HG03066 (cell line): ENCODE measurements around the gene SPATS2.
"Not testable (repeated sequence)": the region's sequence is repeated elsewhere in the genome, so short reads cannot be mapped to it uniquely, and the experiment has no call there.

Source experiments
- ATAC-seq: cut with Tn5 transposase; IDR thresholded peaks from one replicate; pipeline ENCODE4 v1.9.1; 2021; ENCODE audit warnings: low read depth; ENCODE audit not compliant: unreplicated experiment

SPATS2 gene

DNA sequence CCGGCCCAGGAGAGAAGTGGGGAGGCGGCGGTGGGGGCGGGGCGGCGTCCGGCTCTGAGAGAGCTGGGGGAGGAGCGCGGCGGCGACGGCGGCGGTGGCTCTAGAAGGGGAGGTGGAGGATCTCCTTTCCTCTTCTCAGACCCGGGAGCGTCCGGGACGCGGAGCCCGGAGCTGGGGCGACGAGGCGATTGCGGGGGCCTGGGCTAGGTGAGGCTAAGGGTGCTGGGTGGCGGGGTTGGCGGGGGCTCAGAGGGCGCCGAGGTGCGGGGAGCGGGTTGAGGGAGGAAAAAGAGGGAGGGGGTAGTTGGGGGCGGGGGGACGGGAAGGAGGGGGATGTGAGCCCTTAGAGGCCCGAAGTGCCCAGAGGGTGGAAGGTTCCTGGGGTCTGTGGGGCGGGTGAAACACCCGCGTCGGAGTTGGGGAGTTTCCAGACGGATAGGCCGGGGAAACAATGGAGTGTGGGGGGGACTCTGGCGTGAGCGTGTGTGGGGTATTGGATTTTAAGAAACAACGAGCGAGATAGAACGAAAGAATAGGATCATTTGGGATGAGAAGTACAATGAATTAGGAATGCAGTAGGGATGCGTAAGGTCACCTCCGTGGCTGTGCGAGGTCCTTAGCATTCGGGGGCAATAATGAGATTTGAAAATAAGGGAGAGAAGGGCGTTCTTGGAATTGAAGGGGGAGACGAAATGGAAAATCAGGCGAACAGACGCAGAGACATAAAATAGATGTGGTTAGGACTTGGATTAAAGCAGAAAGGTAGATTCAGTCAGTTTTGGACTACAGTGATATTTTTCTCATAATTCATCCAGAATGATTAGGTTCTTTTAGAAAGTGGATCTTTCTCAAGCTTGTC, at the start of gene SPATS2:
SPATS2 (plus strand) TSS at position 82 of the 859 bp plus-strand sequence. CDS start 93,551 bp downstream, outside the sequence.
- ATAC-seq = no peak

DNA sequence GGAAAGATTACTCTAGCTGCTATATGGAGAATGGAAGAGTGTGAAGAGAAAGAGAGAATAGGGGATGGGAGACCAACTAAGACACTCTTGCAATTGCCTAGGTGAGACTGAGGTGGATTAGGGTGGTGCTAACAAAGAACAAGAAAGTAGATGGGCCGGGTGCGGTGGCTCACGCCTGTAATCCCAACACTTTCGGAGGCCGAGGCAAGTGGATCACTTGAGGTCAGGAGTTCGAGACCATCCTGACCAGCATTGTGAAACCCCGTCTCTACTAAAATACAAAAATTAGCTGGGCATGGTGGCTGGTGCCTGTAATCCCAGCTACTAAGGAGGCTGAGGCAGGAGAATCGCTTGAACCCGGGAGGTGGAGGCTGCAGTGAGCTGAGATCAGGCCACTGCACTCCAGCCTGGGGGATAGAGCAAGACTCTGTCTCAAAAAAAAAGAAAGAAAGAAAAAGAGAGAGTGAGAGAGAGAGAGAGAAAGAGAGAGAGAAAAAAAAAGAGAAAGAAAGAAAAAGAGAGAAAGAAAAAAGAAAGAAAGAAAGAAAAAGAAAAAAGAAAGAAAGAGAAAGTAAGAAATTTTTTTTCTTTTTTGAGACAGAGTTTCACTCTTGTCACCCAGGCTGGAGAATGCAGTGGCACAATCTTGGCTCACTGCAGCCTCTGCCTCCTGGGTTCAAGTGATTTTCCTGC, 46.7 kb upstream of the SPATS2 start:
- ATAC-seq = not testable (repeated sequence)

DNA sequence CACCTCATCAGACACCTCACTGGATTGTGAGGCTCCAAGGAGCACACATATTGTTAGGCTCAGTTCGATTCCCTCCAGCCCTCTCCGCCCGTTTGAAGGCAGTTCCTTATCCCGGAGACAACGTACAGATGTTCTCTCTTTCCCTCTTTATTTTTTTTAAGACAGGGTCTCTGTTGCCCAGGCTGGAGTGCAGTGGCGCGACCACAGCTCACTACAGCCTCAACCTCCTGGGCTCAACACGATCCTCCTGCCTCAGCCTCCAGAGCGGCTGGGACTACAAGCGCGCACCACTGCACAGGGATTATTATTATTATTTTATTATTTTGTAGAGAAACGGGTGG, 44.9 kb upstream of the SPATS2 start:
- ATAC-seq = no peak

DNA sequence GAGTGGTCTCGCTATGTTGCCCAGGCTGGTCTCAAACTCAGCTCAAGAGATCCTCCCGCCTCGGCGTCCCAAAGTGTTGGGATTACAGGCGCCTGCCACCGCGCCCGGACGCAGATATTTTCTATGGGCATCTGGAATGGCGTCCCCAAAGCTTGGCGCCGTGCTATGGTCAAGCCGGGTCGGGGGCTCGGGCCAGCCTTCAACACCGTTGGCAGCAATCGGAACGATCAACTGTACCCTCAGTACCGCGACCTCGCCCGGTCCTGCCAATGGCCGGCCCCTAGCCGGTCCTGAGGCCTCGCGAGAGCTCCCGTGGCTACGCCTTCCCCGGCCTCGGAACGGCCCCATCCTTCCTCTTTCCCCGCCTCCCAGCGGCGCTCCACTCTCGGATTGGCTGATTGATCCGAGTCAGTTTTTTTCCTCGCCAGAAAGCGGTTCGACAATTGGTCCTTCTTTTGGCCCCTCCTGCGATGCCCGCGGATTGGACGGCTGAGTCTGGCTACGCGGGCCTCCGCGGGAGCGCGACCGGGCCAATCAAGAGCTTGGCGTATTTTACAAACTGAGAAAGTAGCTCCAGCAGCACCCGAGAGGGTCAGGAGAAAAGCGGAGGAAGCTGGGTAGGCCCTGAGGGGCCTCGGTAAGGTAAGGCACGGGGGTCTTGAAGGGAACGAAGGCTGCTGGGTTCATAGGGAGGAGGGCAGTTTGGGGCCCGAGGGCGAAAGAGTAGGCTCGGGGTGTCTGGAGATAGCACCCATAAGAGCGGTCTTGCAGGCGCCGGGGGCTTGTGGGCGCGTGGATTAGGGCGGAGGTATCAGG, 44.3 kb upstream of the SPATS2 start, which contains the start of gene TROAP:
TROAP (plus strand) TSS at position 548 of the 816 bp plus-strand sequence. CDS start 354 bp downstream, outside the sequence.
- ATAC-seq = peak; percentile 98

DNA sequence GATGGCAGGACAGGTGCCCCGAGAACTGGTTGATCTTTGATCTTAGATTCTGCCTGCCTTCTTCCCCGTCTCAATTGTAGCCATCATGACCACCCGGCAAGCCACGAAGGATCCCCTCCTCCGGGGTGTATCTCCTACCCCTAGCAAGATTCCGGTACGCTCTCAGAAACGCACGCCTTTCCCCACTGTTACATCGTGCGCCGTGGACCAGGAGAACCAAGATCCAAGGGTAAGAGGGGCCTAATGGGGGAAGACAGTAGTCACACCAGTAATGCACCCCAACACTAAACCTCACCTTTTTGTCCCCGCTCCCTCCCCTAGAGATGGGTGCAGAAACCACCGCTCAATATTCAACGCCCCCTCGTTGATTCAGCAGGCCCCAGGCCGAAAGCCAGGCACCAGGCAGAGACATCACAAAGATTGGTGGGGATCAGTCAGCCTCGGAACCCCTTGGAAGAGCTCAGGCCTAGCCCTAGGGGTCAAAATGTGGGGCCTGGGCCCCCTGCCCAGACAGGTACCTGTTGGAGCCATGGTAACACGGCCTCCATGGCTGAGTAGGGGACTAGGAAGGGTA, 43.7 kb upstream of the SPATS2 start:
- no peak for ATAC-seq

DNA sequence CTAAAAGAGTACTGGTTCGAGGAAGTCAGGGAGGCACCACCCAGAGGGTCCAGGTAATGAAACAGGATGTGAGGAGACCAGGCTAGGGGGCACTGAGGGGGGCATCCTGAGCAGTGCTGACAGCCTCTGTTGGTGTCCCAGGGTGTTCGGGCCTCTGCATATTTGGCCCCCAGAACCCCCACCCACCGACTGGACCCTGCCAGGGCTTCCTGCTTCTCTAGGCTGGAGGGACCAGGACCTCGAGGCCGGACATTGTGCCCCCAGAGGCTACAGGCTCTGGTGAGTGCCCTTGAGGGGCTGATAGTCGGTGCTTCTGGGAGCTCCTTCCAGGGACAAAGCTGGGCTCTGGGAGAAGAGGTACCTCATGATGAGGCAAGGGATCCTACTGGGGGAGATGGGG, 41.7 kb upstream of the SPATS2 start:
- no peak for ATAC-seq

DNA sequence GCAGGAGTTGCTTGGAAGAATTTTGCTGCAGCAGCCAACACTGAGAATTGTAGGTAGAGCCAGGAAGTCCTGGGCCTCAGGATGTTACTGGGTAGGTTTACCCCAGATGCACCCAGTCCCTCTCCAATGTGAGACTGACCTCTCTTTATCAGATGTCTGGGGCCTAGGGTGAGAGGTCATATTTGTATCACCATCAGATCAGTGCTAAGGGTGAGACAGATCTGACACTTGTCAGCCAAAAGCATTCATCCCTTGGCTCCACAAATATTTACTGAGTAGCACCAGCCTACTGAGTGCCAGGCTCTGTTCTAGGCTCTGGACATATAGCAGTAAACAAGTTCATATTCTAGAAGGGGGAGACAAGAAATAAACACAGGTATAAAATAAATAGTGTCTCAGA, 39.9 kb upstream of the SPATS2 start:
- ATAC-seq = no peak

DNA sequence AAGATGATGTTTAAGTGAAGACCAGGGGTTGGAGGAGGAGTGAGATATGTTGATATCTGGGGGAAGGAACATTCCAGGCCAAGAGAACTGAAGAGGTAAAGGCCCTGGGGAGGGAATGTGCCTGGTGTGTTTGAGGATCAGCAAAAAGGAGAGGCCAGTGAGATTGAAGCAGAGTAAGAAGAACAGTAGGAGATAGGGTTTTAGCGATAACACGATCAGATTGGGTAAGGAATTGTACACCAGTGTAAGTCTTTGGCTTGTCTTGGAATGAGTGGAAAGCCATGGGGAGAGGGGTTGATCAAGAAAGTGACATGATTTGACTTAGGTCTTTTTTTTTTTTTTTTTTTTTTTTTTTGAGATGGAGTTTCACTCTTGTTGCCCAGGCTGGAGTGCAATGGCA, 39.4 kb upstream of the SPATS2 start:
- ATAC-seq = no peak

DNA sequence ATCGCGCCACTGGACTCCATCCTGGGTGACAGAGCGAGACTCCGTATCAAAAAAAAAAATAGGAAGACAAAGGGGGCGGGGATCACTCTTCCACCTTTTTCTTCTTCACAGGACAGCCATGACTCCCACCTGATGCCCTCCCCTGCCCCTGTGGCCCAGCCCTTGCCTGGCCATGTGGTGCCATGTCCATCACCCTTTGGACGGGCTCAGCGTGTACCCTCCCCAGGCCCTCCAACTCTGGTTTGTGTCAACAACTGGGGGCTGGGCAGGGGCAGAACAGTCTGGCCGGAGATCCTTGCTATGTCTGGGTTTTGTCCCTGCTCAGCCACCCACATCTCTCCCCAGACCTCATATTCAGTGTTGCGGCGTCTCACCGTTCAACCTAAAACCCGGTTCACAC, 38.4 kb upstream of the SPATS2 start:
- no peak for ATAC-seq

DNA sequence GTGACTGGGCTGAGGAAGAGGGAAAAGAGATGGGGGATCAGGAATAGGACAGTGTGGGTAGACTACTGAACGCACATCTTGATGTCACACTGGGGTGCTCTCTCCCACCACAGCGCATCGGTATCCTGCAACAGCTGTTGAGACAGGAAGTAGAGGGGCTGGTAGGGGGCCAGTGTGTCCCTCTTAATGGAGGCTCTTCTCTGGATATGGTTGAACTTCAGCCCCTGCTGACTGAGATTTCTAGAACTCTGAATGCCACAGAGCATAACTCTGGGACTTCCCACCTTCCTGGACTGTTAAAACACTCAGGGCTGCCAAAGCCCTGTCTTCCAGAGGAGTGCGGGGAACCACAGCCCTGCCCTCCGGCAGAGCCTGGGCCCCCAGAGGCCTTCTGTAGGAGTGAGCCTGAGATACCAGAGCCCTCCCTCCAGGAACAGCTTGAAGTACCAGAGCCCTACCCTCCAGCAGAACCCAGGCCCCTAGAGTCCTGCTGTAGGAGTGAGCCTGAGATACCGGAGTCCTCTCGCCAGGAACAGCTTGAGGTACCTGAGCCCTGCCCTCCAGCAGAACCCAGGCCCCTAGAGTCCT, 37.1 kb upstream of the SPATS2 start:
- ATAC-seq = no peak

DNA sequence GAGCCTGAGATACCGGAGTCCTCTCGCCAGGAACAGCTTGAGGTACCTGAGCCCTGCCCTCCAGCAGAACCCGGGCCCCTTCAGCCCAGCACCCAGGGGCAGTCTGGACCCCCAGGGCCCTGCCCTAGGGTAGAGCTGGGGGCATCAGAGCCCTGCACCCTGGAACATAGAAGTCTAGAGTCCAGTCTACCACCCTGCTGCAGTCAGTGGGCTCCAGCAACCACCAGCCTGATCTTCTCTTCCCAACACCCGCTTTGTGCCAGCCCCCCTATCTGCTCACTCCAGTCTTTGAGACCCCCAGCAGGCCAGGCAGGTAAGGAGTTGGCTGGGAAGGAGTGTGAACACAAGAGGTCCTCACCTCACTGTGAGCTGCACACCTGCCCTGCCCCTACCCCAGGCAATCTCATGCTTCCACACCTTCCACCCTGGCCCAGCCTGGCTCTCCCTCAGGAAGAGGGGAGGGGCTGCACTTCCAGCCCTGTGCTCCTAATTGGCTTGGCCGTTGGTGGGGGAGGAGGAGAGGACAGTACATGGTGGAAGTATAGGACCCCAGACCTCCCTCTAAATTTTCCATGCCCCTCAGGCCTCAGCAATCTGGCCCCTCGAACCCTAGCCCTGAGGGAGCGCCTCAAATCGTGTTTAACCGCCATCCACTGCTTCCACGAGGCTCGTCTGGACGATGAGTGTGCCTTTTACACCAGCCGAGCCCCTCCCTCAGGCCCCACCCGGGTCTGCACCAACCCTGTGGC, 36.5 kb upstream of the SPATS2 start:
- no peak for ATAC-seq

DNA sequence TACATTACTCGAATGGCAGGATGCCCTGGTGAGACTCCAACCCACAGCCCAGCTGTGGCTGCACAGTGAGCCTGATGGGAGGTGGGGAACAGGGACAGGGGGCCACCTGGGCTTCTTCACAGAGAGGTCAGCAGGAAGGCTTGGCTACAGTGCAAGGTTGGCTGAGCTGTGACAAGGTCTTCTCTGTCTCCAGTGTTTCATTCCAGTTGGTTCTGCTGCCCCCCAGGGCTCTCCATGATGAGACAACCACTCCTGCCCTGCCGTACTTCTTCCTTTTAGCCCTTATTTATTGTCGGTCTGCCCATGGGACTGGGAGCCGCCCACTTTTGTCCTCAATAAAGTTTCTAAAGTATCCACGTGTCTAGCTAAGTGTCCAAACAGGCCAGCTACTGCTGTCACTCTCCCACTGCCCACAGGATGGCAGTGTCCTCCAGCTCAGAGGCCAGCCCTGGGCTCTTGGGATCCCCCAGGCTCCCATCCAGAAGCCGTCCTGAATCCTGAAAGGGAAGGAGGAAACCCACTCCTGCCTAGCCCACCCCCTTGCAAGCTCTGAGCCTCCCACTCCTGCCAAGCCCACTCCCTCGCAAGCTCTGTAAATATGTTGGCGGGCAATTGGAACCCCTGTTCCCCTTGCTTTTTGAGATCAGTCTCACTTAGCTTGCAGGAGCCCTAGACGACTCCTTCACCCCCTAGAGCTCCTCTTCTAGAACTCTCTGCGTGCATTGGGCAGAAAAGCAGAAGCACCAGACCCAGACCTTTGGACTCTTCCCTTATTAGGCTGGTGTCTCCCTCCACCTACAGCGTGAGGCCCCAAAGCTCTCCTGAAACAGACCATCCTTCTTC, 35.7 kb upstream of the SPATS2 start:
- no peak for ATAC-seq

DNA sequence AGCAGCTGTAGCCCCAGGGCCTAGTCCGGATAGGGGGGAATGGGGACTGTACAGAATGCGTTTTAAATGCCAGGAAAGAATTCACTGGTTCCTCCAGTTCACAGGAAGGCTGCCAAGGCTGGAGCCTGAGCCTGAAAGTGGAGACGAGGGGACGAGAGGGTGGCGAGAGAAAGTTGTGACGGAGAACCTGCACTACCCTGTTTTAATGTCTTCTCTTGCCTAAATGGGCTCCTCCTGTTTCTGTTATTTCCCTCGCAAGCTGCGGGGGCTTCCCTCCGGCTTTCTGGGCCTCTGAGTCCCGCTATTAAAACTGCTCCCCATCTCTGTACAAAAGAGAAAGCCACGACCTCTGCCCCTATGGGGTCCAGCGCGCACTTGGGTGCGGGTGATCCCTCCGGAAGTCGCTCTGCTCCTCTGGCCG, 34.8 kb upstream of the SPATS2 start:
- no peak for ATAC-seq

DNA sequence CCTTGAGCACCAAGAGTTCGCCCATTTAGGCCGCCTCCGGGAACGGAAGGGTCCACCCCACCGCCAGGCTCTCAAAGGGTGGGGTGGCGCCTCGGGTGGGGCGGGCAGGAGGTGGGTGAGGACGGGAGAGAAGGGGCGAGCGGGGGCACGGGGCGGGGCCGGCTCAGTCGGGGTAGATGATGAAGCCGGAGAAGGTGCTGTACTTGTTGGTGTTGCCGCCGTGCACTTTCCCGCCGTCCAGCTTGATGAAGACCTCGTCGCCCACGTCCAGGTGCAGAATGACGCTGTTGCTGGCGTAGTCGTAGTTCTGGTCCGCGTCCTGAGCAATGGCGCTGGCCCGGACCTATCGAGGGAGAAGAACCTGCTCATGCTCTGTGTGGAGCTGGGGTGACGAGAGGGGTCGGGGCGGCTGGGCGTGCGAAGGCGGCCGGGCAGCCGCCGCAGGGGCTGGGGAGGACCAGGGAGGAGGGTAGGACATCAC, 34.3 kb upstream of the SPATS2 start:
- no peak for ATAC-seq

DNA sequence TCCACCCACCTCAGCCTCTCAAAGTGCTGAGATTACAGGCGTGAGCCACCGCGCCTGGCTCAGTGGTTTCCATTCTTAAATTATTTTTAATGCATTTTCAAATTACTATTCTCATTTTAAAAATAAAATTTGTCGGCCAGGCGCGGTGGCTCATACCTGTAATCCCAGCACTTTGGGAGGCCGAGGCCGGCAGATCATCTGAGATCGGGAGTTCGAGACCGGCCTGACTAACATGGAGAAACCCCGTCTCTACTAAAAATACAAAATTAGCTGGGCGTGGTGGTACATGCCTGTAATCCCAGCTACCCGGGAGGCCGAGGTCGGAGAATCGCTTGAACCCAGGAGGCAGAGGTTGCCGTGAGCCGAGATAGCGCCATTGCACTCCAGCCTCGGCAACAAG, 33.5 kb upstream of the SPATS2 start:
- not testable (repeated sequence) for ATAC-seq

DNA sequence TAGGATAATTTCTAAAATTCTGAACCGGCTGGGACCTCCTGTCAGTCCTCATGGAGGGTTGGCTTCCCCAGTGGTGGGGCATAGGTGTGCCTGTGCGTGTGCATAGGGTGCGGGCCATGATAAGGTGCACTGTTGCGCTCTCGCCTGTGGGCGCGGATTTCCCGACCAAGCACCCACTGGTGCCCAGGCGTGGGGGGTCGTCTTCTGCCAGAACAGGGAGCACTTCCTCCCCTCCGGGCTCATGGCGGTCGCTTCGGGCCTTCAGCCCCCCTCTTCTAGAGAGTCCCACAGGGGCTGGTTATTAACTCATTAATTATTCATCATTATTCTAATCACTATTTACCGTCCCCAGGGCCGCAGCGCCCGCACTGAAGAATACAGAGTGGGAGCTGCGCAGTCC, 33.0 kb upstream of the SPATS2 start:
- no peak for ATAC-seq

DNA sequence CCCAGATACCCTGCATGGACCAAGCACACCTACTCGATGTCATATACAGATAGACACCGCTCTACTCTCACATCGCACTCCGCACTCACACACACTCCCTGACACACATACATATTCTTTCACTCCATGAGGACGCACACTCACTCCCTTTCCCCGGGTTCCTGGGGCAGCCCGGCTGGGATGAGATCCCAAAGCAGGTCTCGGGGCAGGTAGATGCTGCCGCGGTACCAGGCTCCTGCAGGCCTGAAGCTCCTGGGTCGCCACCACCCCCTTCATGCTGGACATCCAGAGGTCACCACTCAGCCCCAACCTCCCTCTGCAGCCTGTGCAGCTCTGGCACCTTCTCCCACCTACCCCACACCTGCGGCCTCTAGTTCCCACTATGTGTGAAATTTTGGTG, 32.6 kb upstream of the SPATS2 start:
- no peak for ATAC-seq

DNA sequence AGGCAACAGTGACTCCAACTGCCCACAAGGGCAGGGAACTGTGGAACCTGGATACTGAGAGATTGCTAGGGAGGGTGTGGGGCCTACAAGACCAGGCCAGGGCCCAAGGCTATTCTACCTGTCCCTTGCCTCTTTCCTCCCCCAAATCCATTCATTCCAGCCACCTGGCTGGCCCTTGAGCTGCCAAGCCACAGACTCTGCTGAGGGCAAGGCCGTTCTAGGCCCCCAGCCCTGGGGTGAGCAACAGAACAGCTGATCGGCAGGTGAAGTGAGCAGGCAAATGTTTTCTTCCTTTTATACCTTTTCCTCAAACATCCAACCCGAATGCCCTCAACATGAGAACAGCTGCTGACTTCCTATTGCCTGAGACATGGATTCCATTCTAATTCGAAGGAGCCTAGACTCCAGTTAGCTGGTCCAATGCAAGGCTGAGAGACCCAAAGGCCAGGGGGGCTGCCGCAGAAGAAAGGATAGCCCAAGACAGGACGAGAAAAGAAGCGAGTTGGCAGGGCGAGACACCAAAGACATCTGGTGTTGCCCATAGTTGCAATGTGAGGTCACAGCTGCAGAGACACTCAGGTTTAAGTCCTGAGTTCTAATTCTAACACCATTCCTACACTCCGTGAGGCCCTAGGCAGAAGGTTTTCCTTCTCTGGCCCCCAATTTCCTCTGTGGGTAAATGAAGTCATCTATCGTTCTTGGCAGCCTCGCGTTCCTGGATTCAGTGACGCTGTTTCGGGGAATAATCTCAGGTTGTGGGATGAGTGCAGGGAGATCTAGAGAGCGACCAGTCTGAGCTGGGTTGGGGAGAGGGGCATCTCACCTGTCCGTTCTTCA, 31.9 kb upstream of the SPATS2 start:
- no peak for ATAC-seq
